ENCODE data around the gene CCNH.

The CCNH gene

DNA sequence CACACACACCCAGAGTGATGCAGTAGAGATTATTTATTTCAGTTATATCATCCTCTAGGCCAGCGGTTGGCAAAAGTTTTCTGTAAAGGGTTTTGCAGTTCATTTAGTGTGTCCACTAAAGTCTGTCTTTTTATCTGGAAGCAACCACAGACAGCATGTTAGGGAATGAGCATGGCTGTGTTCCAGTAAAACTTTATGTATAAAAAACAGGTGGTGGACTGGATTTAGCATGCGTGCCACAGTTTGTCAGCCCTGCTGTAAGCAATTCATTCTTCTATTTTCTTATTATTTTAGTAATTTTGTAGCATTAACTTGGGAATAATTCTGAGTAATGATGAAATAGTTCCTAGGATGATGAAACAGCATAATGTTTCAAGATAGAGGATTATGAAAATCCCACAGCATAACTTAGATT lies 51.7 kb downstream of the CCNH start:
- H3K9me3 ChIP-seq (ENCODE audit: insufficient read depth, low read depth, low read length) = no peaks in the 10 kb centered on the region
- WGBS = 94% methylated on average over 2 of the region's 2 CpGs
- no peak overlapping the region for H3K4me3 ChIP-seq (ENCODE audit: low read length)
- peaks cover 20% of the 10 kb centered on the region for H3K4me1 ChIP-seq (ENCODE audit: insufficient read depth, low read length)
- no peaks in the 10 kb centered on the region for H3K27me3 ChIP-seq (ENCODE audit: insufficient read depth, low read length)
- H3K36me3 ChIP-seq (ENCODE audit: insufficient read depth, low read length) = peaks cover 38% of the 10 kb centered on the region
- H3K27ac ChIP-seq (ENCODE audit: low read depth, low read length) = no peak overlapping the region
- H3K9ac ChIP-seq (ENCODE audit: low read depth, low read length) = no peak overlapping the region

DNA sequence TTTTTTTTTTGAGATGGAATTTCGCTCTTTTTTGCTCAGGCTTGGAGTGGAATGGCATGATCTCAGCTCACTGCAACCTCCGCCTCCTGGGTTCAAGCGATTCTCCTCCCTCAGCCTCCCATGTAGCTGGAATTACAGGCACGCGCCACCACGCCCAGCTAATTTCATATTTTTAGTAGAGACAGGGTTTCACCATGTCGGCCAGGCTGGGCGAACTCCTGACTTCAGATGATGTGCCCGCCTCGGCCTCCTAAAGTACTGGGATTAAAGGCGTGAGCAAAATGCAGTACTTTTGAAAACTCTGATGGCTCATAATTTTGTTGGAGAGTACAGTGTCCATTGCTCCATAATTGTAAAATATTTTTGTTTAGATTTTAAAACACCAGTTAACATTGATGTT lies 52.6 kb downstream of the CCNH start:
- peaks cover 20% of the 10 kb centered on the region for H3K4me1 ChIP-seq (ENCODE audit: insufficient read depth, low read length)
- H3K9me3 ChIP-seq (ENCODE audit: insufficient read depth, low read depth, low read length) = no peaks in the 10 kb centered on the region
- H3K27me3 ChIP-seq (ENCODE audit: insufficient read depth, low read length) = no peaks in the 10 kb centered on the region
- peaks cover 39% of the 10 kb centered on the region for H3K36me3 ChIP-seq (ENCODE audit: insufficient read depth, low read length)
- WGBS = 90% methylated on average over 11 of the region's 11 CpGs
- H3K9ac ChIP-seq (ENCODE audit: low read depth, low read length) = no peak overlapping the region
- H3K27ac ChIP-seq (ENCODE audit: low read depth, low read length) = no peak overlapping the region
- no peak overlapping the region for H3K4me3 ChIP-seq (ENCODE audit: low read length)

DNA sequence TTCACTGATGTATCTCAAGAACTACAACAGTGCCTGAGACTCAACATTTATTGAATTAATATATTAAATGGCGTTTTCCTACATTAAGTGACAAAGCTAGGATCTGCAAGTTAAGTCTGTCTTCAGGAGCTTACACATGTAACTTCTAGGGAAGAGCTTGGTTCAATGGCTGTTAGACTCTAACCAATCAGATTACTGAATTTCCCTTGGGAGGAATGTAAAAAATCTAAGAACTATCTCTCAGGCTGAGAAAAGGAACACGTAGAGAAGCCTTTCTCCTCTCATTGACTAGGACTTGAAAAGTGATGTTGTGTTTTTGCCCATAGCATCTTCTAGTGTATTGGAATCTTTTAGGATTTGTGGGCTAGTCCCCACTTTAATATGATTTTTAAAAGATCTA lies 53.6 kb downstream of the CCNH start:
- Histone ChIP-seq H3K9me3 (ENCODE audit: insufficient read depth, low read depth, low read length) (no peaks in the 10 kb centered on the region), H3K4me1 (ENCODE audit: insufficient read depth, low read length) (peaks cover 12% of the 10 kb centered on the region), H3K27me3 (ENCODE audit: insufficient read depth, low read length) (no peaks in the 10 kb centered on the region), H3K27ac (ENCODE audit: low read depth, low read length) (no peak overlapping the region), H3K9ac (ENCODE audit: low read depth, low read length) (no peak overlapping the region), H3K4me3 (ENCODE audit: low read length) (no peak overlapping the region), H3K36me3 (ENCODE audit: insufficient read depth, low read length) (peaks cover 37% of the 10 kb centered on the region)
- WGBS = 86% methylated on average over 1 of the region's 2 CpGs

DNA sequence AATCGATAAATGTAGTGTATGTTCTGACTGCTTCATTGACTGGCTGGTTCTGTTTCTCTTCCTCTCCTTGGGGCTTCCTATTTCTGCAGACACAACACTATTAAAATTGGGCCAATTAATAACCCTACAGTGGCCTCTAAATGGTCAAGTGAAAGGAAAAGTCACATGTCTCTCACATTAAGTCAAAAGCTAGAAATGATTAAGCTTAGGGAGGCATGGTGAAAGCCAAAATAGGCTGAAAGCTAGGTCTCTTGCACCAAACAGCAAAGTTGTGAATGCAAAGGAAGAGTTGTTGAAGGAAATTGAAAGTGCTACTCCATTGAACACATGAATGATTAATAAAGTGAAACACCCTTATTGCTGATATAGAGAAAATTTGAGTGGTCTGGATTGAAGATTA lies 58.2 kb downstream of the CCNH start:
- Histone ChIP-seq H3K36me3 (ENCODE audit: insufficient read depth, low read length) (peaks cover 55% of the 10 kb centered on the region), H3K27ac (ENCODE audit: low read depth, low read length) (no peak overlapping the region), H3K4me3 (ENCODE audit: low read length) (no peak overlapping the region), H3K27me3 (ENCODE audit: insufficient read depth, low read length) (no peaks in the 10 kb centered on the region), H3K9me3 (ENCODE audit: insufficient read depth, low read depth, low read length) (no peaks in the 10 kb centered on the region), H3K4me1 (ENCODE audit: insufficient read depth, low read length) (0 out of 2 replicates have a peak, but pooled peaks cover 2% of the 10 kb centered on the region), H3K9ac (ENCODE audit: low read depth, low read length) (no peak overlapping the region)
- WGBS = 100% methylated on average over 1 of the region's 1 CpG

DNA sequence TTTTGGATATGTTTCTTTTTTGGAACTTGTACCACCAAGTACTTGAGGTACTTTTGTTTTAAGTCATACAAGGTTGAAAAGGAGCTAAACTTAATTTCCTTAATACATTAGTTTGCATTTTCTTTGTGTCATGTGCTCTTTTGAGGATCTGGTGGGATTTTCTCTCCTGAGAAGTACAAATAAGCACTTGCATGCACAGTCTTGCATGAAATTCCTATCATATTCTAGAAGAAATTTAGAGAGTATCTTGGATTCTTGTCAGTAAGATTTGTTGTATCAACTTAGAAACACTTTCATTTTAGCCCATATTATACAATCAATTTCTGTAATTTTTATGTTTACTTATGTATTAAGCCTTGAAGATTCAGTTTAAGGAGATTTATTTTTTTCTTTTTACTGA lies 64.9 kb downstream of the CCNH start:
- Histone ChIP-seq H3K27ac (ENCODE audit: low read depth, low read length) (no peak overlapping the region), H3K27me3 (ENCODE audit: insufficient read depth, low read length) (no peaks in the 10 kb centered on the region), H3K9me3 (ENCODE audit: insufficient read depth, low read depth, low read length) (no peaks in the 10 kb centered on the region), H3K9ac (ENCODE audit: low read depth, low read length) (no peak overlapping the region), H3K4me3 (ENCODE audit: low read length) (no peak overlapping the region), H3K4me1 (ENCODE audit: insufficient read depth, low read length) (no peaks in the 10 kb centered on the region), H3K36me3 (ENCODE audit: insufficient read depth, low read length) (peaks cover 56% of the 10 kb centered on the region)

DNA sequence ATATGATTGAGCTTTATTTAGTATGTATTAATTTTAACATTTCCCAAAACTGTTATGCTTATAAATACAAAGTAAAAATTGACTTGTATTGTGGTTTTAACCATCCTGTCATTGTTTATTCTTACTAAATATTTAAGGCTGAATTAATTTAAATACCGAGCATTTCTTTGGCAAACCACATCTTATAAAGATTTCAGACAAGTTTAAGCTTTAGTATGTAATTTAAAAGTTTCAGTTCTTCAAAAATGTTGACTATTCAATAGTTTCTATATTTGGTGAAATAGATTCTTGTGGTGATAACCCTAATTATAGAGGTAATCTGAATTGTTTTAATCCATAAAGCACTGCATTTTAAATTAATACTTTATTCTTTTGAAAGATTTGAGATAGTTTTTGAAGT lies 65.5 kb downstream of the CCNH start:
- H3K36me3 ChIP-seq (ENCODE audit: insufficient read depth, low read length) = peaks cover 57% of the 10 kb centered on the region
- no peak overlapping the region for H3K9ac ChIP-seq (ENCODE audit: low read depth, low read length)
- H3K27me3 ChIP-seq (ENCODE audit: insufficient read depth, low read length) = no peaks in the 10 kb centered on the region
- H3K9me3 ChIP-seq (ENCODE audit: insufficient read depth, low read depth, low read length) = no peaks in the 10 kb centered on the region
- H3K27ac ChIP-seq (ENCODE audit: low read depth, low read length) = no peak overlapping the region
- WGBS = no CpG with 5 or more reads among the region's 1 CpG
- no peak overlapping the region for H3K4me3 ChIP-seq (ENCODE audit: low read length)
- no peaks in the 10 kb centered on the region for H3K4me1 ChIP-seq (ENCODE audit: insufficient read depth, low read length)

Measured in HUES64 (cell line).